OCI-LY3 (cell line): Measurements from ENCODE around the gene CTNNA1.

Experiments
- H2AFZ ChIP-seq: fragments of 200-600, 300-600 bp; shearing (Covaris generic); 2 replicates; pipeline ENCODE4 v1.6.0; 2014; ENCODE audit warnings: antibody characterized with exemption, low read depth, low read length
- H3K27ac ChIP-seq: fragments of 200-600, 300-600 bp; sonication (generic); 2 replicates; pipeline ENCODE4 v1.5.1; 2014; ENCODE audit warnings: mild to moderate bottlenecking, low read length, moderate library complexity, mixed read lengths
- H3K27me3 ChIP-seq: fragments of 200-600, 300-600 bp; sonication (generic); 2 replicates; pipeline ENCODE4 v1.6.1; 2014; ENCODE audit warnings: low read depth, low read length, mixed read lengths
- H3K36me3 ChIP-seq: fragments of 200-600, 300-600 bp; sonication (generic); replicated peaks from 2 replicates; pipeline ENCODE3; 2014; ENCODE audit warnings: low read depth, low read length, mixed read lengths
- H3K4me1 ChIP-seq: fragments of 300-600, 200-600 bp; sonication (generic); 2 replicates; pipeline ENCODE4 v1.6.1; 2014; ENCODE audit warnings: low read length, mixed read lengths
- H3K4me2 ChIP-seq: fragments of 200-600, 300-600 bp; sonication (generic); 2 replicates; pipeline ENCODE4 v1.6.1; 2014; ENCODE audit warnings: low read length, mixed read lengths
- H3K4me3 ChIP-seq: fragments of 300-600, 200-600 bp; sonication (generic); 2 replicates; pipeline ENCODE4 v1.5.1; 2014; ENCODE audit warnings: antibody characterized with exemption, mild to moderate bottlenecking, low read length, moderate library complexity
- H3K79me2 ChIP-seq: fragments of 300-600, 200-600 bp; shearing (Covaris generic); 2 replicates; pipeline ENCODE4 v1.6.1; 2014; ENCODE audit warnings: mild to moderate bottlenecking, low read length, mixed read lengths
- H3K9ac ChIP-seq: fragments of 300-600, 200-600 bp; shearing (Covaris generic); 2 replicates; pipeline ENCODE4 v1.6.0; 2014; ENCODE audit warnings: mild to moderate bottlenecking, low read length, moderate library complexity
- H3K9me3 ChIP-seq: fragments of 200-600, 300-600 bp; shearing (Covaris generic); 2 replicates; pipeline ENCODE4 v1.6.1; 2014; ENCODE audit warnings: low read length, mixed read lengths; ENCODE audit not compliant: insufficient read depth
- H4K20me1 ChIP-seq: fragments of 200-600, 300-600 bp; sonication (generic); 2 replicates; pipeline ENCODE4 v1.6.1; 2016; ENCODE audit warnings: low read length, mixed read lengths; ENCODE audit not compliant: insufficient read depth
- CTCF ChIP-seq: fragments of 200-600, 300-600 bp; sonication (generic); IDR thresholded peaks from 2 replicates; pipeline ENCODE4 v1.5.1; 2014; ENCODE audit warnings: antibody characterized with exemption, low read length, low read depth
- EZH2phosphoT487 ChIP-seq: fragments of 200-600 bp; shearing (Covaris generic); IDR thresholded peaks from 2 replicates; pipeline ENCODE4 v1.6.1; 2018; ENCODE audit warnings: antibody characterized with exemption, mixed run types, low read depth

Gene CTNNA1

GRCh38 chr5:138966236-138966985 is 213.2 kb downstream of the CTNNA1 start:
- H3K9ac ChIP-seq: no peak overlapping the region
- H3K4me3 ChIP-seq: no peak overlapping the region
- H3K79me2 ChIP-seq: no peaks in the 10 kb centered on the region
- H4K20me1 ChIP-seq: no peaks in the 10 kb centered on the region
- H2AFZ ChIP-seq: no peak overlapping the region
- no peaks in the 10 kb centered on the region for H3K9me3 ChIP-seq
- TF ChIP-seq CTCF (no peak), EZH2phosphoT487 (no peak)
- H3K27me3 ChIP-seq: no peaks in the 10 kb centered on the region
- H3K36me3 ChIP-seq: no peaks in the 10 kb centered on the region
- no peak overlapping the region for H3K4me2 ChIP-seq
- no peaks in the 10 kb centered on the region for H3K4me1 ChIP-seq
- no peak overlapping the region for H3K27ac ChIP-seq

GRCh38 chr5:138967791-138968448 is 214.7 kb downstream of the CTNNA1 start:
- H2AFZ ChIP-seq: no peak overlapping the region
- no peak overlapping the region for H3K27ac ChIP-seq
- H4K20me1 ChIP-seq: no peaks in the 10 kb centered on the region
- no peaks in the 10 kb centered on the region for H3K27me3 ChIP-seq
- no peaks in the 10 kb centered on the region for H3K36me3 ChIP-seq
- H3K9me3 ChIP-seq: no peaks in the 10 kb centered on the region
- no peaks in the 10 kb centered on the region for H3K79me2 ChIP-seq
- H3K4me1 ChIP-seq: no peaks in the 10 kb centered on the region
- no peak overlapping the region for H3K4me3 ChIP-seq
- no peak overlapping the region for H3K9ac ChIP-seq
- no peak overlapping the region for H3K4me2 ChIP-seq
- TF ChIP-seq EZH2phosphoT487: no peak
- TF ChIP-seq CTCF: no peak

GRCh38 chr5:138968601-138969000 is 215.4 kb downstream of the CTNNA1 start:
- no peak overlapping the region for H2AFZ ChIP-seq
- H3K4me2 ChIP-seq: no peak overlapping the region
- H3K4me1 ChIP-seq: no peaks in the 10 kb centered on the region
- no peaks in the 10 kb centered on the region for H3K9me3 ChIP-seq
- no peaks in the 10 kb centered on the region for H3K27me3 ChIP-seq
- H3K79me2 ChIP-seq: no peaks in the 10 kb centered on the region
- no peak for TF ChIP-seq CTCF
- no peak overlapping the region for H3K4me3 ChIP-seq
- H4K20me1 ChIP-seq: no peaks in the 10 kb centered on the region
- no peaks in the 10 kb centered on the region for H3K36me3 ChIP-seq
- no peak overlapping the region for H3K27ac ChIP-seq
- H3K9ac ChIP-seq: no peak overlapping the region

- H3K27ac ChIP-seq: no peak overlapping the region
- H4K20me1 ChIP-seq: no peaks in the 10 kb centered on the region
- H3K9me3 ChIP-seq: no peaks in the 10 kb centered on the region
- no peak overlapping the region for H3K4me3 ChIP-seq
- TF ChIP-seq CTCF: no peak
- TF ChIP-seq EZH2phosphoT487: no peak
- no peak overlapping the region for H3K4me2 ChIP-seq
- no peak overlapping the region for H2AFZ ChIP-seq
- no peaks in the 10 kb centered on the region for H3K27me3 ChIP-seq
- no peak overlapping the region for H3K9ac ChIP-seq
- H3K79me2 ChIP-seq: no peaks in the 10 kb centered on the region
- no peaks in the 10 kb centered on the region for H3K4me1 ChIP-seq
- no peaks in the 10 kb centered on the region for H3K36me3 ChIP-seq
Measured at GRCh38 chr5:138969323-138970002, 216.2 kb downstream of the CTNNA1 start.
